Breast epithelium (tissue), 4 donors: ENCODE results near the gene ADAMTS18. TPM values are rescaled to one million over a fixed set of nuclear protein-coding genes. Genes with fewer than 3 reads are reported as not detected.

Experiments
- DNase-seq, 2 donors: peaks; one replicate each; pipeline ENCODE4 v3.0.0-alpha.2; 2019; ENCODE audit warnings: low spot score in 2 of 2
- H3K27ac ChIP-seq, 2 donors: fragments of 200-600 bp; sonication (generic) in 1 of 2; one replicate each; pipeline ENCODE4 v1.5.1; 2016 to 2019; ENCODE audit warnings: mild to moderate bottlenecking in 1 of 2
- H3K27me3 ChIP-seq, 2 donors: fragments of 200-600 bp; sonication (generic) in 1 of 2; one replicate each; pipeline versions ENCODE4 v1.5.1 to v1.6.0; 2017 to 2019; ENCODE audit warnings: control low read depth in 1 of 2, mild to moderate bottlenecking in 1 of 2
- H3K36me3 ChIP-seq: fragments of 200-600 bp; one replicate; pipeline ENCODE4 v1.5.1; 2019
- H3K4me1 ChIP-seq, 2 donors: fragments of 200-600 bp; sonication (generic); one replicate each; pipeline ENCODE4 v1.5.1; 2016 to 2019; ENCODE audit warnings: control low read depth in 1 of 2
- H3K4me3 ChIP-seq, 3 donors: fragments of 200-600 bp; sonication (generic); 1 replicate in 2 of 3; 2 replicates in 1 of 3; pipeline ENCODE4 v1.5.1; 2016 to 2019; ENCODE audit warnings: mild to moderate bottlenecking in 3 of 3, moderate library complexity in 2 of 3
- H3K9me3 ChIP-seq, 2 donors: fragments of 200-600 bp; sonication (generic) in 1 of 2; one replicate each; pipeline ENCODE4 v1.5.1; 2016 to 2019; ENCODE audit warnings: control low read depth in 1 of 2
- CTCF ChIP-seq, 3 donors: fragments of 450-650 bp; IDR thresholded peaks; one replicate each; pipeline ENCODE4 v1.5.1; 2016 to 2017; ENCODE audit warnings: antibody characterized with exemption in 3 of 3, mild to moderate bottlenecking in 3 of 3, moderate library complexity in 3 of 3
- POLR2A ChIP-seq: fragments of 450-650 bp; IDR thresholded peaks from one replicate; pipeline ENCODE4 v1.6.1; 2016; ENCODE audit warnings: antibody characterized with exemption, mild to moderate bottlenecking, moderate library complexity
- POLR2AphosphoS5 ChIP-seq, 3 donors: sonication (generic); formaldehyde crosslinking; IDR thresholded peaks; one replicate each; pipeline ENCODE4 v1.6.1; 2017; ENCODE audit warnings: antibody characterized with exemption in 3 of 3
- intact Hi-C: fragments of 100-400 bp; cut with DNase I; formaldehyde crosslinking; loops from one replicate; pipeline ENCODE4 v1.15.1; 2023; ENCODE audit warnings: low total_unique reads
- total RNA-seq, 3 donors: library from RNA; depleted of rRNA; stranded (reverse); fragments of >200 nt; gene quantifications; one replicate each; pipeline ENCODE4 v1.1.0, GENCODE V29; 2016

ADAMTS18 gene
- total RNA-seq, 3 donors from 2014 or later, result 0.48 to 20.6 (median 1.9) TPM

- Histone ChIP-seq H3K4me1 (no peaks in the 10 kb centered on the region), H3K27me3 (no peaks in the 10 kb centered on the region), H3K27ac (no peak overlapping the region), H3K9me3 (no peaks in the 10 kb centered on the region), H3K36me3 (no peaks in the 10 kb centered on the region), H3K4me3 (no peak overlapping the region)
- no peak for DNase-seq
- intact Hi-C loops, result no loop called here
- no peak for TF ChIP-seq CTCF (IDR thresholded peaks at IDR 0.05)
- no peak for TF ChIP-seq POLR2AphosphoS5 (IDR thresholded peaks at IDR 0.05)
- no peak for TF ChIP-seq POLR2A
Observed at GRCh38 chr16:77416939-77417480, 17.8 kb downstream of the ADAMTS18 start.

GRCh38 chr16:77414752-77415231 lies 20.0 kb downstream of the ADAMTS18 start:
- H3K27ac ChIP-seq, result no peak overlapping the region
- TF ChIP-seq CTCF (IDR thresholded peaks at IDR 0.05) (no peak), POLR2AphosphoS5 (IDR thresholded peaks at IDR 0.05) (no peak), POLR2A (no peak)
- H3K4me1 ChIP-seq, result no peaks in the 10 kb centered on the region
- intact Hi-C loops, result no loop called here
- H3K27me3 ChIP-seq, result no peaks in the 10 kb centered on the region
- DNase-seq, result no peak
- no peak overlapping the region for H3K4me3 ChIP-seq
- H3K9me3 ChIP-seq, result no peaks in the 10 kb centered on the region
- H3K36me3 ChIP-seq, result no peaks in the 10 kb centered on the region

- intact Hi-C loops, result no loop called here
- no peak for TF ChIP-seq POLR2AphosphoS5 (IDR thresholded peaks at IDR 0.05)
- no peak for TF ChIP-seq CTCF (IDR thresholded peaks at IDR 0.05)
Observed at GRCh38 chr16:77410449-77410848, 24.4 kb downstream of the ADAMTS18 start.

GRCh38 chr16:77409311-77409710 lies 25.5 kb downstream of the ADAMTS18 start:
- no peaks in the 10 kb centered on the region for H3K9me3 ChIP-seq
- H3K36me3 ChIP-seq, result no peaks in the 10 kb centered on the region
- DNase-seq, result no peak
- H3K4me3 ChIP-seq, result no peak overlapping the region
- H3K27me3 ChIP-seq, result no peaks in the 10 kb centered on the region
- TF ChIP-seq POLR2A, result no peak
- no peak for TF ChIP-seq CTCF (IDR thresholded peaks at IDR 0.05)
- no peak for TF ChIP-seq POLR2AphosphoS5 (IDR thresholded peaks at IDR 0.05)
- intact Hi-C loops, result no loop called here
- no peaks in the 10 kb centered on the region for H3K4me1 ChIP-seq
- H3K27ac ChIP-seq, result no peak overlapping the region

More at GRCh38 chr16:77410449-77410848, 24.4 kb downstream of the ADAMTS18 start:
- H3K4me1 ChIP-seq, result no peaks in the 10 kb centered on the region
- H3K9me3 ChIP-seq, result no peaks in the 10 kb centered on the region
- H3K27me3 ChIP-seq, result no peaks in the 10 kb centered on the region
- H3K36me3 ChIP-seq, result no peaks in the 10 kb centered on the region
- DNase-seq, result no peak
- H3K4me3 ChIP-seq, result no peak overlapping the region
- no peak overlapping the region for H3K27ac ChIP-seq

- Histone ChIP-seq H3K4me1 (no peaks in the 10 kb centered on the region), H3K9me3 (no peaks in the 10 kb centered on the region), H3K36me3 (no peaks in the 10 kb centered on the region), H3K27me3 (no peaks in the 10 kb centered on the region), H3K27ac (no peak overlapping the region), H3K4me3 (no peak overlapping the region)
- intact Hi-C loops, result no loop called here
- no peak for TF ChIP-seq POLR2A
- no peak for TF ChIP-seq POLR2AphosphoS5 (IDR thresholded peaks at IDR 0.05)
- TF ChIP-seq CTCF (IDR thresholded peaks at IDR 0.05), result no peak
- DNase-seq, result no peak
Observed at GRCh38 chr16:77408607-77409006, 26.2 kb downstream of the ADAMTS18 start.
